K562 (cell line): ENCODE results near the gene HPD. TPM values are rescaled to one million over a fixed set of nuclear protein-coding genes. Genes with fewer than 3 reads are reported as not detected.

ENCODE experiments used
- DPF2 ChIP-seq: fragments of 450-650 bp; IDR thresholded peaks from 2 replicates; pipeline ENCODE4 v1.6.1; 2016
- E2F1 ChIP-seq: sonication (generic); formaldehyde crosslinking; IDR thresholded peaks from 2 replicates; pipeline ENCODE4 v1.8.1; 2023; ENCODE audit warnings: mild to moderate bottlenecking, missing genetic modification reagents, moderate library complexity
- ESRRA ChIP-seq: fragments of 450-650 bp; IDR thresholded peaks from 2 replicates; pipeline ENCODE4 v1.6.1; 2014; ENCODE audit warnings: low read depth, mild to moderate bottlenecking, moderate library complexity, borderline replicate concordance
- FOS ChIP-seq: IDR thresholded peaks from 3 replicates; pipeline ENCODE4 v1.6.1; 2011; ENCODE audit not compliant: insufficient read length; ENCODE audit errors: extremely low read depth
- FOXM1 ChIP-seq, 2 experiments: fragments of 450-650 bp in 1 of 2; sonication (generic) in 1 of 2; formaldehyde crosslinking in 1 of 2; IDR thresholded peaks; 2 replicates each; pipeline versions ENCODE4 v1.6.1 to v1.9.0; 2017 to 2022; ENCODE audit warnings: low read depth in 2 of 2, mild to moderate bottlenecking in 2 of 2, missing genetic modification reagents in 1 of 2, moderate library complexity in 1 of 2
- GABPA ChIP-seq: fragments of 200-800 bp; sonication (Bioruptor generic); conservative IDR thresholded peaks from 2 replicates; pipeline ENCODE4 v1.6.1; 2016; ENCODE audit warnings: low read depth, missing genetic modification characterization, missing compliant biosample characterization
- HES1 ChIP-seq: fragments of 450-650 bp; IDR thresholded peaks from 2 replicates; pipeline ENCODE4 v1.6.1; 2016; ENCODE audit warnings: low read depth, mild to moderate bottlenecking, moderate library complexity
- HOXB6 ChIP-seq: fragments of 250-450 bp; sonication (Bioruptor Pico); IDR thresholded peaks from 2 replicates; pipeline ENCODE4 v1.5.1; 2022; ENCODE audit warnings: mild to moderate bottlenecking, borderline replicate concordance
- KAT2B ChIP-seq: IDR thresholded peaks from one replicate; pipeline ENCODE4 v1.6.1; 2012; ENCODE audit warnings: low read depth, mild to moderate bottlenecking, control low read depth, inconsistent platforms, low read length, moderate library complexity
- KLF13 ChIP-seq: fragments of 450-650 bp; IDR thresholded peaks from 2 replicates; pipeline ENCODE4 v1.6.1; 2016; ENCODE audit warnings: missing genetic modification characterization, low read depth, mild to moderate bottlenecking, missing compliant biosample characterization, moderate library complexity, borderline replicate concordance
- RFX5 ChIP-seq: IDR thresholded peaks from 2 replicates; pipeline ENCODE4 v1.6.1; 2011; ENCODE audit warnings: low read depth, mild to moderate bottlenecking, improper control_type of control experiment, low read length
- ZNF766 ChIP-seq: fragments of 200-800 bp; sonication (Bioruptor generic); conservative IDR thresholded peaks from 2 replicates; pipeline ENCODE4 v1.6.1; 2016; ENCODE audit warnings: missing genetic modification characterization, missing compliant biosample characterization
- polyA plus RNA-seq, 8 experiments: library from polyadenylated mRNA; depleted of rRNA in 4 of 8; stranded (reverse) in 5 of 8; unstranded in 3 of 8; fragments of >200 nt; fragmentation: Nextera tagmentation in 2 of 8; fragmentation: Illumina TruSeq in 1 of 8; extraction: Ambion mirVana in 2 of 8; extraction: Trizol in 1 of 8; gene quantifications; 2 replicates each; pipeline versions ENCODE4 v1.2.1 to v1.2.3, GENCODE V29; 2011 to 2014; ENCODE audit warnings: inconsistent platforms in 1 of 8, missing spikeins in 1 of 8
- total RNA-seq, 7 experiments: library from RNA; depleted of rRNA in 6 of 7; stranded (reverse); fragments of >200 nt in 6 of 7; fragmentation: Illumina TruSeq in 2 of 7; extraction: Trizol in 2 of 7; gene quantifications; 2 replicates each; pipeline versions ENCODE4 v1.2.1 to v1.2.3, GENCODE V29; 2011 to 2021; ENCODE audit warnings: low replicate concordance in 1 of 7
- TF ChIP-seq, protein P1 (sequence below): fragments of 200-800 bp; sonication (Bioruptor generic); IDR thresholded peaks from 2 replicates; pipeline ENCODE4 v1.6.1; 2017; ENCODE audit warnings: missing genetic modification characterization, missing compliant biosample characterization

HPD gene
- total and polyA plus RNA-seq, 9 of the 15 experiments (the other 6 are each of a cell fraction or from before 2014, with no cell fraction given) = 0.06 to 0.29 (median 0.07) TPM; not detected in 4

GRCh38 chr12:121802843-121803698, 55.6 kb downstream of the HPD start (continued):
- TF ChIP-seq, protein P1, sequence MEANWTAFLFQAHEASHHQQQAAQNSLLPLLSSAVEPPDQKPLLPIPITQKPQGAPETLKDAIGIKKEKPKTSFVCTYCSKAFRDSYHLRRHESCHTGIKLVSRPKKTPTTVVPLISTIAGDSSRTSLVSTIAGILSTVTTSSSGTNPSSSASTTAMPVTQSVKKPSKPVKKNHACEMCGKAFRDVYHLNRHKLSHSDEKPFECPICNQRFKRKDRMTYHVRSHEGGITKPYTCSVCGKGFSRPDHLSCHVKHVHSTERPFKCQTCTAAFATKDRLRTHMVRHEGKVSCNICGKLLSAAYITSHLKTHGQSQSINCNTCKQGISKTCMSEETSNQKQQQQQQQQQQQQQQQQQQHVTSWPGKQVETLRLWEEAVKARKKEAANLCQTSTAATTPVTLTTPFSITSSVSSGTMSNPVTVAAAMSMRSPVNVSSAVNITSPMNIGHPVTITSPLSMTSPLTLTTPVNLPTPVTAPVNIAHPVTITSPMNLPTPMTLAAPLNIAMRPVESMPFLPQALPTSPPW (CRISPR knock-in tag) = peak; percentile 93
- TF ChIP-seq KLF13 (tag) (no peak), FOS (peak; percentile 60), ESRRA (0 out of 2 replicates have a peak, but pooled peaks have one; percentile 21), KAT2B (no peak), DPF2 (no peak), RFX5 (no peak), HOXB6 (no peak), GABPA (tag) (no peak), E2F1 (no peak), ZNF766 (CRISPR knock-in tag) (peak; percentile 40; the same call in 1 of the 2 replicates), FOXM1 (IDR thresholded peaks at IDR 0.05; ENCODE audit: low read depth) (no peak; the same call in 1 of the 2 replicates), FOXM1 (CRISPR knock-in tag; IDR thresholded peaks at IDR 0.05; ENCODE audit: low read depth) (peak; percentile 68), HES1 (no peak)
